H1 (cell line): ENCODE measurements around the gene ASS1. TPM values are rescaled to one million over a fixed set of nuclear protein-coding genes. Genes with fewer than 3 reads are reported as not detected.

Experiments
- HDAC2 ChIP-seq, 2 experiments: fragments of 300-600 bp in 1 of 2; sonication (generic) in 1 of 2; IDR thresholded peaks; 2 replicates each; pipeline ENCODE4 v1.6.1; 2011 to 2012; ENCODE audit warnings: low read depth in 2 of 2, low read length in 2 of 2, mild to moderate bottlenecking in 2 of 2, moderate library complexity in 2 of 2, borderline replicate concordance in 1 of 2, inconsistent platforms in 1 of 2
- RXRA ChIP-seq: IDR thresholded peaks from 2 replicates; pipeline ENCODE4 v1.6.1; 2011; ENCODE audit warnings: low read depth, mild to moderate bottlenecking, low read length, moderate library complexity; ENCODE audit not compliant: insufficient read depth
- polyA plus RNA-seq, 7 experiments: library from polyadenylated mRNA; depleted of rRNA in 3 of 7; stranded (reverse) in 5 of 7; unstranded in 2 of 7; fragments of >200 nt in 5 of 7; fragments of 200-250 nt in 2 of 7; gene quantifications; 1 replicate in 5 of 7; 2 replicates in 1 of 7; 4 replicates in 1 of 7; pipeline versions ENCODE4 v1.2.1 to v1.2.3, GENCODE V29; 2011 to 2013; ENCODE audit warnings: missing spikeins in 2 of 7, mixed read lengths in 2 of 7
- total RNA-seq: library from RNA; stranded (reverse); fragmentation: NEBNext Ultra II Directional; extraction: Animal tissue kit (Norgen Biotek cat#: 25700); gene quantifications from 2 replicates; pipeline ENCODE4 v1.2.1, GENCODE V29; 2021

The ASS1 gene
- total and polyA plus RNA-seq, 2 of the 8 experiments (the other 6 are each of a cell fraction or from before 2014, with no cell fraction given): 108 to 296 TPM

DNA sequence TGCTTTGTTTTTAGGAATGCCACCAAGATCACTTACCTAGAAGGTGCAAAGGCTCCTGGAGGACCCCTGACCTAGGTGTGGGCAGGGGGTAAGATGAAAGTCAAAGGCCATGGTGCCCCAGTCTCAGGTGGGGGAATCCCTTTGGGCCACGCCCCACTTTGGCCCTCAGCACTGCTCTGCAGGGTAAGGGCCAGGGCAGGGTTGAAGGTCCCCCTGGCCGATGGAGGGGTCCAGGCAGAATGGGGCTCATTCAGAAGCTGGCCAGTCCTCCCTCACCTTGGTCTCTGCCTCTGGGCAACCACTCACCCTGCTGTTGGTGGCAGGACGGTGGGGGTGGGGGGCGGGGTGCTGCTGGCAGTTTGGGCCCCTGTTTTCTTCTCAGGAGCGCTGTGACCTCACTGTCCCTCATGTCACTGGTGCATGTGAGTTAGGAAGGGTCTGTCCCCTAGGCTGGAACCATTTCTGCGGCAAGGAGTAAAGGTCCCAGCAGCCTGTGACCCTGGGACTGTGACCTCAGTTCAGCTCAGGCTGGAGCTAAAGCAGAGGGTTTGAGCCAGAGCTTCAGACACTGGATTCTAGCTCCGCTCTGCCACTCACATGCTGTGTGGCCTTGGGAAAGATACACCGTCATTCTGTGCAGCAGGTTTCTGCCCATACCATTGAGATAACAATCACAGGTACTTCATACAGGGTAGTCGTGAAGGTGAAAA lies 1.9 kb upstream of the ASS1 start (continued):
- TF ChIP-seq RXRA (no peak), HDAC2 (IDR thresholded peaks at IDR 0.05; ENCODE audit: borderline replicate concordance in 1 of 2, low read depth in 2 of 2, low read length in 2 of 2) (no peak)
- TF ChIP-seq, all 59 proteins: peak for 0
